ENCODE measurements around the gene EPHA4.

The EPHA4 gene

DNA sequence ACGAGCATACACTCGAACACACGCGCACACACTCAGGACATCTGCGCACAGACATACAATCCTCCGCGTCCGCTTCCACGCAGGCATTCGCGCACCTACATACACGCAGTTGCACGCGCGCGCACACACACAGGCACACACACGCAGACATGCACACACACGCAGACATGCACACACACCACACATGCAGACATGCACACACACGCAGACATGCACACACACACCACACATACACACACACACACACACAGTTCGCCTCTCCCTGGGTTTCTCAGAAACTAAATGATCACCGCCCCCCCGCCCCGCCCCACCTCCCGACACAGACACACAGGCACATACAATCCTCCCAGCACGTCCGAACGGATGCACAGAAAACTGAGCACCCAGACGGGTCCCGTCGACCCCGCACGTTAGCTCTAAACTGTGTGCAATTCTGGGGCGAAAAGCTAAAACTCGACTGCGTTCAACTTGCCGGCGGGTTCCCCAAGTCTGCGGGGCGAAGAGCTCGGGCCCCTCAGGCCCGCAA, 1.0 kb downstream of the EPHA4 start:
- no peak for FAIRE-seq

DNA sequence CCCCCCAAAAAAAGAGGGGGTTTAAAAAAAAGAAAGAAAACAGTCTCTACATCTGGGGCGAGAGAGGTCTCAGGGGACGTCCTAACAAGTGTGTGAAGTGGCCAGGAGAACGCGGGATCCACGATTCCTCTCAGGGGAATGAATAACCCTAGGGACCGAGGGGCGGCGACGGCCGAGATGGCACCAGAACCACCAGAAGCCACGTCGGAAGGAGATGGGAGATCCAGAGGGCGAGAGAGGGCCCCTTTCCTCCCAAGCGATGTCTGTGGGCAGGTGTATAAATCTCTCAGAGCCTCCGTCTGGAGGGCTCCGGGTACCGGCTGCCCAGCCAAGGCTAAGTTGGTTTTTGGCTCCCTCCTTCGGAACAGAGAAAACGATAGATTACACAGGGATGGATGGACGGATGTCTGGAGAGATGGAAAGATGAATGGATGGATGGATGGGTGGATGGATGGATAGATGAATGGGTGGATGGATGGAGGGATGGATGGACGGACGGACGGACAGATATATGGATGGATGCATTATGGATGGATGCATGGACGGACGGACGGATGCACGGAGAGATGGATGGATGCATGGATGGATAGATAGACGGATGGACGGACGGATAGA, 1.7 kb downstream of the EPHA4 start:
- no peak for FAIRE-seq

DNA sequence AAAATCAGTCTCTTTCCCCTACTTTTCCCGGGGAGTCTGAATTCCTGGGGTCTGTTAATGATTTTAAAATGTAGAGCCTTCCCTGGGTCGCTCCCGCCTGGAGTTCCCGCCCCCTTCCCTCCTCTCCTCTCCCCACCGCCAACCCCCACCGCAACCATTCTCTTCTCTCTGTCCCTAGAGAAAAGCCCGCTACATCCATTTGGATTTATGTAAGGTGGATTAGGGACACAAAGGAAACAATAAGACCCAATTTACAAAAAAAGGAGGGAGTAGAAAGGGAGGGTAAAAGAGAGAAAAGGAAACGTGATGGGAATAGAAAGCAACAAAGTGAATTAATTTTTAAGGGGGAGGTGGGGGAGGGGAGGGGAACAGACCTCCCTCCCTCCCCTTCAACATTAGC, 2.2 kb downstream of the EPHA4 start:
- no peak for FAIRE-seq

DNA sequence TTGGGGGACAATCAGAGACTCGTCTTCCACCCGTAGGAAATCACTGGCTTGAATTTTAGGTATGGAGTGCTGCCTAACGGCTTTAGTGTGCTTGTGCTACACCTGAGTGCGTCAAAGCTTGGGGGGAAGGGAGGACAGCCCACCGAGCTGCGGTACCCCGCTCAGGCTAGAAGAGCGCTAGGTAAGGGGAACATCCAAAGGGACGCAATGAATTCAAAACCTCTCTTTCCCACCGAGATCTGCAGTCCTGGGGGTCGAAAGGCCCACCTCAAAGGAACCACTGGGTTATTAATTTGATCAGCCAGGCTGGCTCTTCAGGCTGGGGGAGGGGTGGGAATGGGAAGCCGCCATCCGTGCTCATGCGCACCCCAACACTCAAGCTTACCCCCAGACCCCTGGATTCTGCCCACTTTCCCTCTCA, 2.7 kb downstream of the EPHA4 start:
- FAIRE-seq, result no peak

DNA sequence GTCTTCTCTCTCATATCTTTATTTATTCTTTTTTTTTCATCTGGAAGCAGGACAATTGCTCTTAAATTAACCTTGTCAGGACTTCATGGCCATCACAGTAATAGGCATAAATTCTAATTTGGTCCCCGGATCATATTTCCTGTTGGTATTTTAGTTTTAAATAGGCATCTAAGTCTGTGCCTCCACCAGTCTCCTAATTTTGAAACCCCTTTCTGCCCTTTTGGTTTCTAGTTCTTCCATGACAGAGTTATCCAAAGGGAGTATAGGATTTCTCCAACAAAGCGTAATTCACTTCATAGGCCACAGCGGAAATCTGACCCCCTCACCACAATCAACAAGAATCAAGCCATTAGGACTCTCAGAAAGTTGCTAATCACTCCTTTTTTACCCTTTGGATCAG, 3.8 kb downstream of the EPHA4 start:
- FAIRE-seq, result no peak

DNA sequence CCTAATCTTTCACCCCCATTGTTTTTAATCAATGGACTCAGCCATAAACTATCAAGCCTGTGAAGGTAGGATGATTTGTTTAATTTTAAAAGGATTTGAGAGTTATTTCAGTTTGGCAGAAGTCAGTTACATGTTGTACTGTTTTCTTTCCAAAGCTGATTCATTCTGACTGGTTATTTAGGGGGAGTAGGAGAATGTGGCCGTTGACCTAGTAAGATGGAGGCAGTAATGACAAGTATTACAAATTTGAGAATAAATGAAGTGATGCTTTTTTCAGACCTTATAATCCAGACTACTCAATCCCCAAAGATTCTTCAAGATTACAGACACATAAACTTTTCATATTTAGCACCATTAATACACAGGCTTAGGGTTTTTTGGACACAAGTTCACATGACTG, 4.3 kb downstream of the EPHA4 start:
- FAIRE-seq, result no peak

DNA sequence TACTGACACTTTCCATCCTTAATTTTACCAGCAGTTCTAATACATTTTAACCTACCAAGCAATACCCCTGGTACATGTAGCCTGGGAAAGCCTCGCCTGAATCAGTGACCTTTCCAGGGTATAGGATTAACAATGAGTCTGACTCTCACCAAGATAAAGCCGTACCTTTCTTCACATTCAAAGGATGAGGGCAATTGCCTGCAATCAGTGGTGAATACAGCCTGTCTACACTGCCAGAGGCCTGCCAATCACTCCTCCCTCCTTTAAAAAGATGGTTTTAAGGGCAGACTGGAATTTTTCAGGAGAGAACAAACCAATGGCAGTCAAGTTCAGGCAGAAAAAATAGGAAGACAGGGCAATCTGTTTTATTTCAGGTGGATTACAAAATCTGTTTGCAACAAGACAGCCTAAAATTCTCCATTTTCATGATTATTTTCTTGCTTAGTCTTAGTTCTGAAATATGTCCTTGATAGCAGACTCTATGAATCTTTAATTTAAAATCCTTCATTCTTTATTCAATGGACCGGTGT, 4.8 kb downstream of the EPHA4 start:
- no peak for FAIRE-seq

- no peak for FAIRE-seq
Measured at GRCh38 chr2:221563270-221563985, 8.7 kb downstream of the EPHA4 start.

GRCh38 chr2:221562226-221562625, 9.9 kb downstream of the EPHA4 start:
- no peak for FAIRE-seq

DNA sequence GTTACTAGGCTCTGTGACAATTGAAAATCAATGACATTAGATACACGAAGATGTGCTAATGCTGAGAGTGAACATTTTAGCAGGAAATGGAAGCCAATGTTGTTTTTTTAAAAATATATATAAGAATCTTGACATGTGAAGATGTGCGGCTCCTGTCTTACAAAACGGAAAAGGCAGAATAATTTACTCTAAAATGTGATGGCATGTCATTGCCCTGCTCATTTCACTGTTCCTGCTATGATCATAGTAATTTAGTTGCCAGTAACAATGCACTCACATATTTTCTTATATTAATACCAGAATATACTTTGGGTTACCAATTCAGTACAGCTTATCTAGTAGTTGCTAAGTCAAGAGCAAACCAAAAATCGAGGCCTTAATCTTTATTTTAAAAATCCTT, 10.3 kb downstream of the EPHA4 start:
- no peak for FAIRE-seq

DNA sequence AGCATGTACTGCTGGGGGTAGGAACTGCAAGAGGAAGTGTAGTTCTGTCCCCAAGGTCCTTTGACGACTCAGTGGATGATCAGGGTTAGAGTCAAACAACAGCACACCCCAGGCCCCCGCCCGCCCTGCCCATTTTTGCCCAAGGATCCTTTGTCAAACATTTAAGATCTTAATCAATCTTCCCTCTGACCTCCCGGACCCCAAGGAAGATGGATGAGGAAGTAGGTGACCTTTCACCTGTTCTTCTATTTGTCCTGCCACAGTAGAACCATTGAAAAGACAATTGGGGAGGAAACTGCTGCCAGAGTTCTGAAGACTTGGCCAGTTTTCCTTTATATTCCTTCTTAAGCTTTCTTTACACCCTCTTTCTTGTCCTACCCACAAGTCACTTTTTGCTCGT, 12.1 kb downstream of the EPHA4 start:
- FAIRE-seq, result no peak

GRCh38 chr2:221558107-221558506, 14.0 kb downstream of the EPHA4 start:
- FAIRE-seq, result no peak

- no peak for FAIRE-seq
Measured at GRCh38 chr2:221555494-221555846, 16.6 kb downstream of the EPHA4 start.

DNA sequence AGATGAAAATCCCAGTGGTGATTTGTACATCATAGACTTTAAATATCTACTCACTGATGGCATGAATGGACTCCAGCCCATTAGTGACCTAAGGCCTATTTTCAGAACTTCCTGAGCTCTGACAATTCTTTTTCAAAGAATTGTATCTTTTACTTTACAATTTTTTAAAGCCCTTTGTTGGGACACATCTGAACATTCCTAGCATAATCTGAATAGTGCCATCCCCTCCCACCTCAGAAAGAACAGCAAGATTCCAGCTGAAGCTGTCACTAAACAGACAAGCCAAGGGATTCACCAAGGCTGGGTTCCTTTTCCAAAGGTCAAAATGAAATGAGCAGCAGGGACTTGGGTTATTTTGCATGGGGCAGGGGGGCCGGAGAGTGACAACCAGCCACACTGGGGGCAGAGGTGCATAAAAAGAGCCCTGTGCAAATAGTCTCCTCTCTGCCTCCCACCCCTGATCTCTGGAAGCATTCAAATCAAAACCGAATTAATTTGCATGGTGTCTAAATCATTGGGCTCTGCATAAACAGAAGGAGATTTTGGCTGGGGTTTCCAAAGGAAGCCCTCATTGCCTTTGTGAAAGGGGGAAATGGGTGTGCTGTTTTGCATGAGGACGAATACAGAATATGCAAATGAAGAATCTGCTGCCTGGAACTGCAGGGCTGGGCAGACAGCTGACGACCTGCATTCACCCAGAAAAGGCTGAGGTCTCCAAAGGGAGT, 17.2 kb downstream of the EPHA4 start:
- no peak for FAIRE-seq

DNA sequence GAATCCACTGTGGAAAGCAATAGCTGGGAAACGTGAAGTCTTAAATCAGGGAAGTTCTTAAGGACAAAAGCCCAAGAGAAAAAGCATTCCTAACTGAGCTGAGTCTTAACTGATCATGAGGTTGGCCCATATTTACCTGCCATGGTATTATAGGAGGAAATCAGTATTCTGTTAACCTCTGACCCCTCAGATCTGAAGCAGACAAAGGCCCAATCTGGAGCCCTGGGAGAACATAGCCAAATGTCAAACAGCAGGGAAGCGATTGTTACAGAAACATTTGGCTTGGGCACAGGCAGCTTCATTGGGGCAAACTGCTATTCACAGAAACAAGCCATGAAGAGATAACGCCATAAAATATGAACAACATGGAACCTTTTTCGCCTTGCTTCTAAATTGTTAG, 18.8 kb downstream of the EPHA4 start:
- FAIRE-seq, result no peak

DNA sequence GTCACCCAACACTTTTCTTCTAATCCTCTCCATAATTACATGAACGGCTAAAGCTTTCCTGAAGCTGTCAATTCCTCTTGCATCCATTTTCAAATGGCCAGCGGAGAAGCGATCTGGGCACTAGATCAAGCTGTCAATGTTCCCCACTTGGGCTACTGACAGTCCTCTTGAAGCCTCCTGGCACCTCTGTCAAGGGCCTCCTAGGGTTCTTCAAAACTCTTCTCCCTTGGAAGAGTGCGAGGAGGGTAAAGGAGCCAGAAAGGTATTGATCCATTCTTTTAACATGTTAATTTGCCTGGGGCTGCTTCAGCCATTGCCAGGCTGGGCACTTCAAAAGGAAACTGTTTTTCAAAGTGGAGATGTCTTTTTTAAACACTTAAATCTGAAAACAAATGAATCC, 19.8 kb downstream of the EPHA4 start:
- no peak for FAIRE-seq

GRCh38 chr2:221551864-221552263, 20.2 kb downstream of the EPHA4 start:
- FAIRE-seq, result no peak

DNA sequence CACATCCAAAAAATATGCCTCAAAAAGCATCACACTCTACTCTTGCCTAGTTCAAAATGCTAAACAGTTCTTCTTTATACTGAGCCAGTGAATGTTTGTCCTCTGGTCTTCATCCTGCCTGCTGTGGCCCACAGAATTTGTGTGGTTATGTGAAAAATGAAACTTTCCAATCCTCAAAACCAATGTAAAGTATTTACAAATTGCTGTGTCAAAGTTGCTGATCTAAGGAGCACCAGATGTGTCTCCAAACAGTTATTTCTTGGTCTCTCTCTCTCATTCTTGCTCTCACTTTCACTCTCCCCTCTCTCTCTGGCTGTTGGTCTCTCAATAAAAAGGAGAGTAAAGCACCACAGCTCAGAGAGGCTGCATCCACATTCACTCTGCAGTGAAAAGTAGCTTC, 23.0 kb downstream of the EPHA4 start:
- no peak for FAIRE-seq

DNA sequence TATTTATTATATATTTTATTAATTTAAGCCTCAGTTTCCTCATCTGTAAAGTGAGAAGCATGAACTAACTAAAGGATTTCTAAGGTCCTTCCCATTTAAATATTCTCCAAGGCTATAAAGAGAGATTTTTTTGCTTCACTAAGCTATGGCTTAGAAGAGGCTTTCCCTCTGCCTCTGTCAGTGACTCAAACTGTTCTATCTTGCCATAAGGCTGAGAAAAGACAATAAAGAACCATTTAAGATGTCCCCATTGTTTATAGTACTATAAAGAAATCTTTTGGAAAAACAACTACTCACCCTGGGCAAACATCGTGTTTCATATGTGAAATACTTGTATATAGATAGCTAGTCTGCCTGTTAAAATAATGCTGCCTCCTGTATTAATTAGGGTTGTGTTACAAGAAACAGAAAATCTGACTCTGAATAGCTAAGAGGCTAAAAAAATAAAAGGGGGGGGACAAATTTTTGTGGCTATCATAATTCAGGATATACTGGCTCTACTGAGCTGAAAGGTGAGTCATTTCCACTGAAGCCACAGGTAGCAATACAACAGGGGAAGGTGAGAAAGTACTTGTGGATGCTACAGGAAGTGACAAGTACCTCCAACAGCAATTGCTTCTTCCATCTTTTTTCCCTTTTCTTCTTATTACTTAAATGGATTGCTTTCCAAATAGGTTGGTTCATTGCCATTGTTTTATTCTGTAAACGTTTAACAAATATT, 25.4 kb downstream of the EPHA4 start:
- FAIRE-seq, result no peak

DNA sequence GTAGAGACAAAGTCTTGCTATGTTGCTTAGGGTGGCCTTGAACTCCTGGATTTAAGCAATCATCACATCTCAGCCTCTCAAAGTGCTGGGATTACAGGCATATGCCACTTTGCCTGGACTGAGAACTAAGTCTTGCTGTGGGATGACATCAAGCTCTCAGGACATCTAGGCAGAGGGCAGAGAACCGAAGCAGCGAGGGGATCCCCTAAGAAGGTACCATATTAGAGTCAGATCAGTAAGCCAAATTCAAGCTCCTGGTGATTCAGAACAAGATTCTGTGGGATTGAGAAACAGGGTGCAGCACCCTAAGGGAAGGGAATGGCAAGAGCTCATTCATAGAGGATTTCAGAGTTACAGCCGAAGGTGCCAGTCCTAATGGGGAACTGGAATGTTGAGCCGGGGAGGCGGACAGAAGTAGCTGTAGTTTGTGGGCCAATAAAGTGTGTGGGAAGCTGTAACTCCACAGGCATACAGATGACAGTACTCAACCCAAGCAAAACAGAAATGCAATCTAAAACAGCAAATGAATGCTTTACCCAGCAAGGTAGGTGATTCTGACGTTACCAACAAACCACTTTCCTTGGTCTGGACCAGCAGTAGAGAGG, 30.9 kb downstream of the EPHA4 start:
- no peak for FAIRE-seq

- no peak for FAIRE-seq
Measured at GRCh38 chr2:221539246-221539645, 32.9 kb downstream of the EPHA4 start.

DNA sequence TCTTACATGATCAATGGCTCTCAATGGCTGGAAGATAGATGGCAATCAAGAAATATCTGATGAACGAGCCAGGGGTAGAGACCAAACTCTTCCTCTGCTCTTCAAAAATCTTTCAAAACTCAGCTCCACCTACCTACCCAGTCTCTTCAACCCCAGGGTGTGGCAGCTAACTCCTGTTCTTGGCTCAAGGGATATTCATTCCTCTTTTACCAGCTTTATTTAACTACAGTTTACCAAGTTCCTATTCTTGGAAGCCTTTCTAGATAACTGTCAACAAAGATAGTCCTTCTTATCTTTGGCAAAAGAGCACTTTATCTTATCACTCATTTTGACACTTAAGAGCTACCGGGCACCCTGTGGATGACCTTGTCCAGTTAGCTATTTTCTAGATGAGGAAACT, 36.3 kb downstream of the EPHA4 start:
- no peak for FAIRE-seq

- FAIRE-seq, result no peak
Measured at GRCh38 chr2:221533299-221533698, 38.8 kb downstream of the EPHA4 start.

Measured in endometrium (tissue), 2 donors.